SK-N-SH (cell line): ENCODE data around the gene NUDT22.

Experiments used
- CHD2 ChIP-seq: fragments of 150-350 bp; IDR thresholded peaks from 2 replicates; pipeline ENCODE4 v1.6.1; 2018; ENCODE audit warnings: low read length; ENCODE audit not compliant: partially characterized antibody
- EZH2phosphoT487 ChIP-seq: fragments of 200-600 bp; sonication (generic); IDR thresholded peaks from 2 replicates; pipeline ENCODE4 v1.6.1; 2017; ENCODE audit warnings: low read depth, mixed run types, mild to moderate bottlenecking, antibody characterized with exemption, moderate library complexity, borderline replicate concordance
- NRF1 ChIP-seq: IDR thresholded peaks from 2 replicates; pipeline ENCODE4 v1.6.1; 2012; ENCODE audit warnings: low read depth, mild to moderate bottlenecking, low read length
- PBX3 ChIP-seq: IDR thresholded peaks from 2 replicates; pipeline ENCODE4; 2012
- POLR2AphosphoS5 ChIP-seq: IDR thresholded peaks from 2 replicates; pipeline ENCODE4 v1.6.1; 2012; ENCODE audit warnings: low read depth, low read length
- RFX5 ChIP-seq: IDR thresholded peaks from 2 replicates; pipeline ENCODE4 v1.6.1; 2012; ENCODE audit warnings: mild to moderate bottlenecking, improper control_type of control experiment, low read length
- SMC3 ChIP-seq: IDR thresholded peaks from 2 replicates; pipeline ENCODE4 v1.6.1; 2012; ENCODE audit warnings: low read depth, low read length, improper control_type of control experiment
- YY1 ChIP-seq: IDR thresholded peaks from 2 replicates; pipeline ENCODE4 v1.4.0; 2012; ENCODE audit warnings: low read depth, mild to moderate bottlenecking
- TF ChIP-seq, protein P1 (sequence below): fragments of 200-600 bp; sonication (generic); IDR thresholded peaks from 2 replicates; pipeline ENCODE4 v1.6.1; 2017; ENCODE audit warnings: antibody characterized with exemption, mild to moderate bottlenecking, moderate library complexity
- TF ChIP-seq, protein P2 (sequence below): fragments of 150-350 bp; IDR thresholded peaks from 2 replicates; pipeline ENCODE4 v1.6.1; 2017; ENCODE audit warnings: antibody characterized with exemption, low read length, low read depth, borderline replicate concordance

GRCh38 chr11:64178203-64178602, 47.9 kb upstream of the NUDT22 start:
- no peak for TF ChIP-seq CHD2
- no peak for TF ChIP-seq EZH2phosphoT487
- TF ChIP-seq YY1 = no peak
- TF ChIP-seq PBX3 = no peak
- TF ChIP-seq POLR2AphosphoS5 = no peak
- no peak for TF ChIP-seq SMC3
- TF ChIP-seq NRF1 = no peak
- TF ChIP-seq RFX5 = no peak
- TF ChIP-seq, protein P1, sequence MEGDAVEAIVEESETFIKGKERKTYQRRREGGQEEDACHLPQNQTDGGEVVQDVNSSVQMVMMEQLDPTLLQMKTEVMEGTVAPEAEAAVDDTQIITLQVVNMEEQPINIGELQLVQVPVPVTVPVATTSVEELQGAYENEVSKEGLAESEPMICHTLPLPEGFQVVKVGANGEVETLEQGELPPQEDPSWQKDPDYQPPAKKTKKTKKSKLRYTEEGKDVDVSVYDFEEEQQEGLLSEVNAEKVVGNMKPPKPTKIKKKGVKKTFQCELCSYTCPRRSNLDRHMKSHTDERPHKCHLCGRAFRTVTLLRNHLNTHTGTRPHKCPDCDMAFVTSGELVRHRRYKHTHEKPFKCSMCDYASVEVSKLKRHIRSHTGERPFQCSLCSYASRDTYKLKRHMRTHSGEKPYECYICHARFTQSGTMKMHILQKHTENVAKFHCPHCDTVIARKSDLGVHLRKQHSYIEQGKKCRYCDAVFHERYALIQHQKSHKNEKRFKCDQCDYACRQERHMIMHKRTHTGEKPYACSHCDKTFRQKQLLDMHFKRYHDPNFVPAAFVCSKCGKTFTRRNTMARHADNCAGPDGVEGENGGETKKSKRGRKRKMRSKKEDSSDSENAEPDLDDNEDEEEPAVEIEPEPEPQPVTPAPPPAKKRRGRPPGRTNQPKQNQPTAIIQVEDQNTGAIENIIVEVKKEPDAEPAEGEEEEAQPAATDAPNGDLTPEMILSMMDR = no peak
- TF ChIP-seq, protein P2, sequence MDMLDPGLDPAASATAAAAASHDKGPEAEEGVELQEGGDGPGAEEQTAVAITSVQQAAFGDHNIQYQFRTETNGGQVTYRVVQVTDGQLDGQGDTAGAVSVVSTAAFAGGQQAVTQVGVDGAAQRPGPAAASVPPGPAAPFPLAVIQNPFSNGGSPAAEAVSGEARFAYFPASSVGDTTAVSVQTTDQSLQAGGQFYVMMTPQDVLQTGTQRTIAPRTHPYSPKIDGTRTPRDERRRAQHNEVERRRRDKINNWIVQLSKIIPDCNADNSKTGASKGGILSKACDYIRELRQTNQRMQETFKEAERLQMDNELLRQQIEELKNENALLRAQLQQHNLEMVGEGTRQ = no peak
